ENCODE data around the gene PLEKHF1. TPM values are rescaled to one million over a fixed set of nuclear protein-coding genes. Genes with fewer than 3 reads are reported as not detected.

Gene PLEKHF1
- total RNA-seq, 1 donor from 2014 or later, result 23.4 TPM

DNA sequence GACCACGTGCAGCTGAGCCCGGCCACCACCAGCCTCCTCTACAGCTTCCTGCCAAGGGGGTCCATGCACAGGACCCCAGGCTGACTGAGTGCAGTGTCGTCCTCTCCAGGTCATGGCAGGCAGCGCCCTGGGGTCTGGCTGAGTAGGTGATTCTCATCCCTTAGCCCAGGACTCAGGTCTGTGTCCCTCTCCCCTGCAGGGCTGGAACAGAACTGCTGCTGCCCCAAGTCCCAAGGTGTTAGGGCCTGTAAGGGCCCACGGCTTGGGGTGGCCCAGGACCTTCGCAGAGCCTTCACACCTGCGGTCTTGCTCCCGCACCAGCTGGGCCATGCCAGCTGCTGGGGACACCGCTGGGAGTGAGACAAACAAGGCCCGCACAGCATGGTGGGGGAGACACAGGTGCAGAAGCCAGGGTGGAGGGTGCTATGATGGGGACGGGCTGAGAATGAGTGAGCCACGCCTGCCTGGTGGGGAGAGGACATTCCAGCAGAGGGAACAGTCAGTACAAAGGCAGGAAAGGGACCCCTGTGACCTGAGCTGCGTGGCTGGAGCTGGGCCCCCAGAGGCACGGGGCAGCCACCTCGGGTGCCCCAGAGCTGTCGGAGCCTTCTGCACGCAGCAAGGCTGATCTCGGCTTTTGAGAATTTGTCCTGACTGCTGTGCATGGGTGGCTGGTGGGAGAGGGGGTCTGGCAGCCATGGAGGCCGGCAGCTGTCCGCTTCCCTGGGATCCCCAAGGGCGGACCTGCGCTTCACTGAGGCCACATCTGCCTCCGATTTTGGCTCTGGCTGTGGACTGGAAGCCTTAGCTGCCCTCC, 11.9 kb downstream of the PLEKHF1 start:
- Histone ChIP-seq H3K27me3 (ENCODE audit: control insufficient read depth, insufficient read depth, low read length) (no peaks in the 10 kb centered on the region), H3K4me3 (ENCODE audit: low read depth, low read length) (no peak overlapping the region), H3K36me3 (ENCODE audit: control insufficient read depth, insufficient read depth, low read length) (peaks cover 3% of the 10 kb centered on the region)
- TF ChIP-seq, protein P1, sequence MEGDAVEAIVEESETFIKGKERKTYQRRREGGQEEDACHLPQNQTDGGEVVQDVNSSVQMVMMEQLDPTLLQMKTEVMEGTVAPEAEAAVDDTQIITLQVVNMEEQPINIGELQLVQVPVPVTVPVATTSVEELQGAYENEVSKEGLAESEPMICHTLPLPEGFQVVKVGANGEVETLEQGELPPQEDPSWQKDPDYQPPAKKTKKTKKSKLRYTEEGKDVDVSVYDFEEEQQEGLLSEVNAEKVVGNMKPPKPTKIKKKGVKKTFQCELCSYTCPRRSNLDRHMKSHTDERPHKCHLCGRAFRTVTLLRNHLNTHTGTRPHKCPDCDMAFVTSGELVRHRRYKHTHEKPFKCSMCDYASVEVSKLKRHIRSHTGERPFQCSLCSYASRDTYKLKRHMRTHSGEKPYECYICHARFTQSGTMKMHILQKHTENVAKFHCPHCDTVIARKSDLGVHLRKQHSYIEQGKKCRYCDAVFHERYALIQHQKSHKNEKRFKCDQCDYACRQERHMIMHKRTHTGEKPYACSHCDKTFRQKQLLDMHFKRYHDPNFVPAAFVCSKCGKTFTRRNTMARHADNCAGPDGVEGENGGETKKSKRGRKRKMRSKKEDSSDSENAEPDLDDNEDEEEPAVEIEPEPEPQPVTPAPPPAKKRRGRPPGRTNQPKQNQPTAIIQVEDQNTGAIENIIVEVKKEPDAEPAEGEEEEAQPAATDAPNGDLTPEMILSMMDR (IDR thresholded peaks at IDR 0.05; ENCODE audit: insufficient read depth, low read length, severe bottlenecking), result no peak
- DNase-seq (ENCODE audit: low read depth) (no peak), FAIRE-seq (no peak)

DNA sequence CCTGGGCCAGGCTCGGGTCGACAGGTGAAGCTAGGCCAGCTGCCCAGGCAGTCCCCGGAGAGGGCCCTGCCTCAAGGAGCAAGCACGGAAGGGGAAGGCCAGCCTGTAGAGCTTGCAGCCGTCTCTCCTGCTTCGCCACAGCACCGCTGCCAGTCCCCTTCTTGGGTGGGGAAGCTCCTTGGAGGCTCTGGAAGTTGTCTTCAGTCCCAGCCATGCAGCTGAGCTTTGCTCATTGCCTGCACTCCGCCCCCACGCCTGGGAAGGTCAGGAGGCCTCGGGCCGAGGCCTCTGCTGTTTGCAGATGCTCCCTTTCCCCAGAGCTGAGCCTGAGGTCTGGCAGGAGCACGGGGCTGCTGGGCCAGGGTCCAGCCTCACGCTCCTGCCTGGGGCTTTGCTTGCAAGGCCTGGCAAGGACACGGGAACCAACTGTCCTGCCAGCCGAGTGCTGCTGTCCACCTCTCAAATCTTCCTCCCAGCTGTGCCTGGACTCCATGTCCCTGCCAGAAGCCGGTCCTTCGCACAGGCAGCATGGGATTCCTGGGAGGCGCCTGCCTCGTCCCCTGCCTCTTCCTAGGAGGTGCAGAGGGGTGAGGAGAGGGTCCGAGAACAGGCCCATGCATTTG, 13.3 kb downstream of the PLEKHF1 start:
- no peak for DNase-seq (ENCODE audit: low read depth)
- no peak for FAIRE-seq
- Histone ChIP-seq H3K36me3 (ENCODE audit: control insufficient read depth, insufficient read depth, low read length) (peaks cover 3% of the 10 kb centered on the region), H3K4me3 (ENCODE audit: low read depth, low read length) (no peak overlapping the region), H3K27me3 (ENCODE audit: control insufficient read depth, insufficient read depth, low read length) (no peaks in the 10 kb centered on the region)
- TF ChIP-seq, protein P1 (IDR thresholded peaks at IDR 0.05; ENCODE audit: insufficient read depth, low read length, severe bottlenecking), result no peak

DNA sequence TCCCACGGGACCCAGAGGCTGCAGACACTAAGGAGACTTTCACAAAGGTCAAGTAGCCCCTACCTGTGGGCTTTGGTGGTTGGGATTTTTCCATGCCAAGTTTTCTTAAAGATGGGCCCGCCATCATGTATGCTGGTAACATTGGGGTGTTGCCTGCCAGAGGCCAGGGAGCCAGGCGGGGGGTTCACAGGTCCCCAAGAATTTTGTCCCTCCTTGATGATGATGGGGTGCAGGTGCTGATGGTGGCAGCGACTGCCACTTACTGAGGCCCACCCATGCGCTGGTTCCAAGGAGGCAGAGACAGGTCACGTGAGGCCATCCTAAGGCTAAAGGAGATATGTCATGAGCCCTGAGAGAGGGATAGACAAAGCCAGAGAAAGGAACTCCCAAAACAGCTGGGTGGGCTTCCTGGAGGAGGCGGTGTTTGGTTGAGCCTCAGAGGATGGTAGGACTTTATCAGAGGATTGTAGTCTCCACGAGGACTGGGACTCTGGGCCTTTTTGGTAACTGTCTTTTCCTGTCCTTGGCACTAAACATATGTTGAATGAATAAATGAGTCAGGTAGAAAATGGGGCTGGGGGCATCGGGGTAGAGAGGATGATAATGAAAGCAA, 14.4 kb downstream of the PLEKHF1 start:
- TF ChIP-seq, protein P1 (IDR thresholded peaks at IDR 0.05; ENCODE audit: insufficient read depth, low read length, severe bottlenecking), result no peak
- no peak for FAIRE-seq

DNA sequence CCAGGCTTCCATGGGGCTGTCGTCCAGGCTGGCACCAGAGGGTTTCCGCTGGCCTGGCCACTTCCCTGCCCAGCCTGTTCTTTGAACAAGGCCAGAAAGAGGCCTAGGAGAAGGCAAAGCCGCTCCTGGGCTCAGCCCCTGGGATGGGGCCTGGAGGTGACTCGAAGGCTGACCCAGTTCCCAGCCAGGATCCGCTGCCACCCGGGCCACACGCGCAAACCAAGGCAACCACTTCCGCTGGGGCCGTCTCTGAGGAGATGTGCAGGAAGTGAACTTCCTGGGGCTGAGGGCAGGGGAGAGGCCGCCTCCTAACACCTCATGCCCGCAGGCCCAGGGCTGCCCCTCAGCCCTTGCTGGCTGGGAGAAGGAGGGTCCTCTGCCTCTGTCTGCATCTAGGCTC, 15.2 kb downstream of the PLEKHF1 start:
- TF ChIP-seq, protein P1 (IDR thresholded peaks at IDR 0.05; ENCODE audit: insufficient read depth, low read length, severe bottlenecking), result no peak
- no peak overlapping the region for H3K4me3 ChIP-seq (ENCODE audit: low read depth, low read length)
- H3K27me3 ChIP-seq (ENCODE audit: control insufficient read depth, insufficient read depth, low read length), result no peaks in the 10 kb centered on the region
- H3K36me3 ChIP-seq (ENCODE audit: control insufficient read depth, insufficient read depth, low read length), result no peaks in the 10 kb centered on the region
- FAIRE-seq, result no peak
- no peak for DNase-seq (ENCODE audit: low read depth)

More for the DNA sequence above, 14.4 kb downstream of the PLEKHF1 start:
- Histone ChIP-seq H3K27me3 (ENCODE audit: control insufficient read depth, insufficient read depth, low read length) (no peaks in the 10 kb centered on the region), H3K4me3 (ENCODE audit: low read depth, low read length) (no peak overlapping the region), H3K36me3 (ENCODE audit: control insufficient read depth, insufficient read depth, low read length) (peaks cover under 1% of the 10 kb centered on the region)
- DNase-seq (ENCODE audit: low read depth), result no peak

DNA sequence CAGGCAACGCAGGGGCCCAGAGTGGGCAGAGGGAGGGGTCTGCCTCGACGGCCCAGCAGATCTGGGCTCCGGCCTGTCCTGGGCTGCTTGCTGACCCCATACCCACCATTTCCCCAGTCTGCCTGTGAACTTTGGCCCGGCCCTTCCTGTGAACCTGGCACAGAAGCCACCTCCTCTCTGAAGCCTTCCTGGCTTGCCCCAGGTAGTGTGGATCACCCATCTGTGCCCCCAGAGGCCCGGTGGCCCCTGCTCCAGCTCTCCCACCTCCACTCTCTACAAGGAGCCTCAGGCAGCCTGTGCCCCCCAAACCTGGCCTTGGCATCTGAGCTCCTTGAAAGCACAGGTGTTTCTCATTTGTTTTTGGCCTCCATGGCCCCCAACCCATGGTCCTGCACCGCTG, 15.7 kb downstream of the PLEKHF1 start:
- TF ChIP-seq, protein P1 (IDR thresholded peaks at IDR 0.05; ENCODE audit: insufficient read depth, low read length, severe bottlenecking), result no peak
- no peak for DNase-seq (ENCODE audit: low read depth)
- Histone ChIP-seq H3K27me3 (ENCODE audit: control insufficient read depth, insufficient read depth, low read length) (no peaks in the 10 kb centered on the region), H3K36me3 (ENCODE audit: control insufficient read depth, insufficient read depth, low read length) (no peaks in the 10 kb centered on the region), H3K4me3 (ENCODE audit: low read depth, low read length) (no peak overlapping the region)
- FAIRE-seq, result no peak

Measured in bronchial epithelial cell (primary cell).